VCaP (cell line): ENCODE data around the gene TMEM134.

Source experiments
- H3K27ac ChIP-seq: fragments of 450-650 bp; 2 replicates; pipeline ENCODE4 v1.5.1; 2017
- TF ChIP-seq, protein P1 (sequence below): fragments of 450-650 bp; conservative IDR thresholded peaks from 2 replicates; pipeline ENCODE4 v1.5.1; 2017; ENCODE audit warnings: mild to moderate bottlenecking, moderate library complexity

TMEM134 gene

DNA sequence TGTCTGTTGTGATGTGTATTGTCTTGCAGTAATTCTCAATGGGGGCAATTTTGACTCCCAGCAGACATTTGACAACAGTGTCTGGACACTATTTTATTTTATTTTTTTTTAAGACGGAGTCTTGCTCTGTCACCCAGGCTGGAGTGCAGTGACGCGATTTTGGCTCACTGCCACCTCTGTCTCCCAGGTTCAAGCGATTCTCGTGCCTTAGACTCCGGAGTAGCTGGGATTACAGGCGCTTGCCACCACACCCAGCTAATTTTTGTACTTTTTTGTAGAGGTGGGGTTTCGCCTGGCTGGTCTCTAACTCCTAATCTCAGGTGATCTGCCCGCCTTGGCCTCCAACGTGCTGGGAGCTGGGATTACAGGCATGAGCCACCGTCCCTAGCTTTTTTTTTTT, 39.3 kb downstream of the TMEM134 start:
- TF ChIP-seq, protein P1, sequence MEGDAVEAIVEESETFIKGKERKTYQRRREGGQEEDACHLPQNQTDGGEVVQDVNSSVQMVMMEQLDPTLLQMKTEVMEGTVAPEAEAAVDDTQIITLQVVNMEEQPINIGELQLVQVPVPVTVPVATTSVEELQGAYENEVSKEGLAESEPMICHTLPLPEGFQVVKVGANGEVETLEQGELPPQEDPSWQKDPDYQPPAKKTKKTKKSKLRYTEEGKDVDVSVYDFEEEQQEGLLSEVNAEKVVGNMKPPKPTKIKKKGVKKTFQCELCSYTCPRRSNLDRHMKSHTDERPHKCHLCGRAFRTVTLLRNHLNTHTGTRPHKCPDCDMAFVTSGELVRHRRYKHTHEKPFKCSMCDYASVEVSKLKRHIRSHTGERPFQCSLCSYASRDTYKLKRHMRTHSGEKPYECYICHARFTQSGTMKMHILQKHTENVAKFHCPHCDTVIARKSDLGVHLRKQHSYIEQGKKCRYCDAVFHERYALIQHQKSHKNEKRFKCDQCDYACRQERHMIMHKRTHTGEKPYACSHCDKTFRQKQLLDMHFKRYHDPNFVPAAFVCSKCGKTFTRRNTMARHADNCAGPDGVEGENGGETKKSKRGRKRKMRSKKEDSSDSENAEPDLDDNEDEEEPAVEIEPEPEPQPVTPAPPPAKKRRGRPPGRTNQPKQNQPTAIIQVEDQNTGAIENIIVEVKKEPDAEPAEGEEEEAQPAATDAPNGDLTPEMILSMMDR: no peak

DNA sequence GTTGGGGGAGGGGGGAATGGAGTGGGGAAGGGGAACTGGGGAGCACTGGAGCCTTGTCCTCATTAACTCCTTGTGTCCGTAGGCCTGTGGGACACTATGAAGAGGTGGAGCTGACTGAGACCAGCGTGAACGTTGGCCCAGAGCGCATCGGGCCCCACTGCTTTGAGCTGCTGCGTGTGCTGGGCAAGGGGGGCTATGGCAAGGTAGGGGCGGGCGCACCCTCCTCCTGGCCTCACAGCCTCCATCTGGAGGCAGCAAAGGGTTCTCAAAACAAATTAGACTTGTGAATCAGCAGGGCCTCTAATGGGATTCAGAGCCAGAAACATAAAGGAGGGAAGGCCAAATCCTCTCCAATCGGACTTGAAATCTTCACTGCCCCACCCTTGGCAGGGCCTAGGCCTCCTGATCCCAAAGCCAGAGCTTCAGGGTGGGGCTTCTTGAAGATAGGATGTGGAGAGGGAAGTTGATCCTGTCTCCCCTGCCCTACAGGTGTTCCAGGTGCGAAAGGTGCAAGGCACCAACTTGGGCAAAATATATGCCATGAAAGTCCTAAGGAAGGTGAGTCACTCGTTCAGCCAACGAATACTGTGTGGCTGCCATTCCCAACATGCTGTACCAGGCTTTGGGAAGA, 39.9 kb downstream of the TMEM134 start:
- TF ChIP-seq, protein P1: no peak
- peak overlapping the region; percentile 95 for H3K27ac ChIP-seq

More for the DNA sequence above, 39.3 kb downstream of the TMEM134 start:
- peak overlapping the region; percentile 95; the same call in 1 of the 2 replicates for H3K27ac ChIP-seq

DNA sequence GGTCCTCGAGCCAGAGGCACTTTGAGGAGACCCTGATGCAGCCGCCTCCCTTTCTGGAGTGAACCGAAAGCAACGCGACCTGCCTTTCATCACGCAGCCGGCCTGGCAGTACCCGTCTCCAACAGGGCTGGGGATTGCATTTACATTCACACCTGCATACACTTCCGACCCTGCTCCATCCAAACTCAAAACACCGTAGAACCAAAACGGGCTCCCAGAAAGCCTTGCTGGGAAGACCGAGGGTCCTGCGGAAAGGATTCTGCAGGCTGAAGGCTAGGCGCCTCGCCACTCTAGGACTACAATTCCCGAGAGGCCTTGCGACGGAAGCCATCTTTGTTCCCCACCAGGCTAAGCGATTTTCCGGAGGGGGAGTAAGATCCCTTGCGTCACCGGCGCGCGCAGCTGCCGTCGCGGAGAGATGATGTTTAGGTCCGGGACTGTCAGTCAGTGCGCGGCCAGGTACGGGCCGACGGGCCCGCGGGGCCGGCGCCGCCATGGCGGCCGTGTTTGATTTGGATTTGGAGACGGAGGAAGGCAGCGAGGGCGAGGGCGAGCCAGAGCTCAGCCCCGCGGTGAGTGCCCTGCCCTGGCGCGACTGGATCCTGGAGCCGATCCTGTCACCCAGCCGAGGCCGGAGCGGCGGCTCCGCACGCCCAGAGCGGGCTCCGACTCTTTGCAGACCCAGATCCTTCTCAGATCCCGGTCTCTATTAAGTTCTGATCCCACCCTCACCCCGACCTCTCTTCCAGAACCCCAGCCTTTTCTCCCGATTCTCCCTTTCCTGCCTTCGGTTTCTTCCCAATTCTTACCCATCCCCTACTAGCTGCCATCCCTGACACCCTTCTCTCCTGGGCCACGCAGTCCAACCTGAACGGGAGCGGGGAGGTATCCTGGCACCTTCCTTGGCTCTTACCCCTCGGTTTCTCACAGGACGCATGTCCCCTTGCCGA, 40.7 kb downstream of the TMEM134 start, which contains the start of gene RPS6KB2:
Gene RPS6KB2 (plus strand): TSS at position 443 of the 950 bp plus-strand sequence. CDS start 52 bp downstream, at position 495.
- peak within 1 kb of the TSS; percentile 95 for H3K27ac ChIP-seq
- TF ChIP-seq, protein P1: no peak

DNA sequence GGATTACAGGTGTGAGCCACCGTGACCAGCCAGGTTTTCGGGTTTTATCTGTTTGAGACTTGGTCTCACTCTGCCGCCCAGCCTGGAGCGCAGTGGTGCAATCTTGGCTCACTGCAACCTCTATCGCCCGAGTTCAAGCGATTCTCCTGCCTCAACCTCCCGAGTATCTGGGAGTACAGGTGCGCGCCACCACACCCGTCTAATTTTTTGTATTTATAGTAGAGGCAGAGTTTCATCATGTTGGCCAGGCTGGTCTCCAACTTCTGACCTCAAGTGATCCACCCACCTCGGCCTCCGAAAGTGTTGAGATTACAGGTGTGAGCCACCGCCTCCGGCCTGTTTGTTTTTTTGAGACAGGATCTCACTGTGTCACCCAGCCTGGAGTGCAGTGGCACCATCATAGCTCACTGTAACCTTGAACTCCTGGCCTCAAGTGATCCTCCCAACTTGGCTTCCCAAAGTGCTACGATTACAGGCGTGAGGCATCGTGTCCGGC, 41.6 kb downstream of the TMEM134 start:
- peak overlapping the region; percentile 95 for H3K27ac ChIP-seq

DNA sequence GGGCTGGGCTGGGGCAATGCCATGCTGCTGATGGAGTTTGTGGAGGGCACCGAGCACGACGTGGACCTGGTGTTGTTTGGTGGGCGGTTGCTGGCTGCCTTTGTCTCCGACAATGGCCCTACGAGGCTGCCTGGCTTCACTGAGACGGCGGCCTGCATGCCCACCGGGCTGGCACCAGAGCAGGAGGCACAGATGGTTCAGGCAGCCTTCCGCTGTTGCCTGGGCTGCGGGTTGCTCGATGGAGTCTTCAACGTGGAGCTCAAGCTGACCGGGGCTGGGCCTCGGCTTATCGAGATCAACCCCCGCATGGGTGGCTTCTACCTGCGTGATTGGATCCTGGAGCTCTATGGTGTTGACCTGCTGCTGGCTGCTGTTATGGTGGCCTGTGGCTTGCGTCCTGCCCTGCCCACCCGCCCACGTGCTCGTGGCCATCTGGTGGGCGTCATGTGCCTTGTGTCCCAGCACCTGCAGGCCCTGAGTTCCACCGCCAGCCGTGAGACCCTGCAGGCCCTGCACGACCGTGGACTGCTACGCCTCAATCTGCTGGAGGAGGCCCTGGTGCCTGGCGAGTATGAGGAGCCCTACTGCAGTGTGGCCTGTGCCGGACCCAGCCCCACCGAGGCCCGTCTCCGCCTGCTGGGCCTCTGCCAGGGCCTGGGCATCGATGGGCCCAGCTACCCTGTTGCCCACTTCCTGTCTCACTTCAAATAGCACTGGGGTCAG, 45.0 kb downstream of the TMEM134 start:
- no peak overlapping the region for H3K27ac ChIP-seq
- TF ChIP-seq, protein P1: no peak

DNA sequence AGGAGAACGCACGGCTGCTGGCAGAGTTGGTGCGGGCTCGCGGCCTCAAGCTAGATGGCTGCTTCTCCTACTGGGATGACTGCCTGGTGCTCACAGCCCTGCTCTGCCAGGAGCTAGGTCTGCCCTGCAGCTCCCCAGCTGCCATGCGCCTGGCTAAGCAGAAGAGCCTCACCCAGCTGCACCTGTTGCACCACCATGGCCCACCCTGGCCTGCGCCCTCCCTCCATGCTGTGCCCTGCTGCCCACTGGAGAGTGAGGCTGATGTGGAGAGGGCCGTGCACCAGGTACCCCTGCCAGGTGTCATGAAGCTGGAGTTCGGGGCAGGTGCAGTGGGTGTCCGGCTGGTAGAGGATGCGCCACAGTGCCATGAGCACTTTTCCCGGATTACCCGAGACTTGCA, 45.6 kb downstream of the TMEM134 start:
- TF ChIP-seq, protein P1: no peak
- H3K27ac ChIP-seq: no peak overlapping the region

DNA sequence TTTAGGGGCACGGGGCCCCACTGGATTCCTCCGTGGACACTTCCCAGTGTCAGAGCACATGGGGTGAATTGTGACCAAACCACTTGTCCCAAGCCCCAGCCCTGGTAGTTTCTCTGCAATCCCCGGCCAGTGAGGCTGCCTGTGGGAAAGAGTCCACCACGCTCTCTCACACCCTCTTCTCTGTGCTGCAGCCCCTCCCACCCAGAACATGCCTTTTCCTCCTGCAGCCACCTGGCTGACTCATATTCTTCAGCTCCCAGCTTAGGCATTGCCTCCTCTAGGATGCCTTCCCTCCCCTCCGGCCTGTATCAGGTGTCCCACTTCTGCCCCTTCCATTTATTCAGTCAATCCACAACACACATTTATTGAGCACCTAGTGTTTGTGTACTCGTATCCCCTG, 46.2 kb downstream of the TMEM134 start:
- TF ChIP-seq, protein P1: no peak

More for the DNA sequence above, 46.2 kb downstream of the TMEM134 start:
- H3K27ac ChIP-seq: no peak overlapping the region
